ENCODE results near the gene ZBTB20.
"Not testable (repeated sequence)": the region's sequence is repeated elsewhere in the genome, so short reads cannot be mapped to it uniquely, and the experiment has no call there.

ZBTB20 gene

DNA sequence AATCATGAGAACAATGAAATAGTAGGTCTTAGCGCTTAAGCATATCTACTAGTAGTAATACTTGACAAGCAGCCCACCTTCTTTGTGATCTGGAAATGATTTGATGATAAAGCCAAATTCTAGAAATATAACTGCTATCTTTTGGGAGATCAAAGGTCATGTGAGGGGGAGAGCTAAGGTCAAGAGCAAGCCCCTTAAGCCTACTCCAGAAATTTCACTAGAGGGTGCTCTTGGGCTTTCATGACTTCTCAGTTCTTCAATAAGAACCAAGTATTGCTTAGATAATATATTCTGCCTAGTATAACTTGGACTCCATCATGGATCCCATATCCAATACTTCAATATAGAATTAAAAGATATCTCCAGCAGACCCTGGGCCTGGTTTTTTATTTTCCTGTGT, 319.6 kb downstream of the ZBTB20 start:
- in situ Hi-C loops (cut with MboI; ENCODE audit: low sequenced_read_pairs, unreplicated experiment), result loop anchor here (25.0 kb wide), 3 partner anchors 260 to 985 kb away; no protein-coding TSS in a partner anchor
- TF ChIP-seq, protein P1, sequence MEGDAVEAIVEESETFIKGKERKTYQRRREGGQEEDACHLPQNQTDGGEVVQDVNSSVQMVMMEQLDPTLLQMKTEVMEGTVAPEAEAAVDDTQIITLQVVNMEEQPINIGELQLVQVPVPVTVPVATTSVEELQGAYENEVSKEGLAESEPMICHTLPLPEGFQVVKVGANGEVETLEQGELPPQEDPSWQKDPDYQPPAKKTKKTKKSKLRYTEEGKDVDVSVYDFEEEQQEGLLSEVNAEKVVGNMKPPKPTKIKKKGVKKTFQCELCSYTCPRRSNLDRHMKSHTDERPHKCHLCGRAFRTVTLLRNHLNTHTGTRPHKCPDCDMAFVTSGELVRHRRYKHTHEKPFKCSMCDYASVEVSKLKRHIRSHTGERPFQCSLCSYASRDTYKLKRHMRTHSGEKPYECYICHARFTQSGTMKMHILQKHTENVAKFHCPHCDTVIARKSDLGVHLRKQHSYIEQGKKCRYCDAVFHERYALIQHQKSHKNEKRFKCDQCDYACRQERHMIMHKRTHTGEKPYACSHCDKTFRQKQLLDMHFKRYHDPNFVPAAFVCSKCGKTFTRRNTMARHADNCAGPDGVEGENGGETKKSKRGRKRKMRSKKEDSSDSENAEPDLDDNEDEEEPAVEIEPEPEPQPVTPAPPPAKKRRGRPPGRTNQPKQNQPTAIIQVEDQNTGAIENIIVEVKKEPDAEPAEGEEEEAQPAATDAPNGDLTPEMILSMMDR (IDR thresholded peaks at IDR 0.05; ENCODE audit: borderline replicate concordance, control extremely low read depth, extremely low read depth, insufficient read depth, missing control alignments), result peak; percentile 36
- peak; percentile 23 for DNase-seq (ENCODE audit: low spot score)

DNA sequence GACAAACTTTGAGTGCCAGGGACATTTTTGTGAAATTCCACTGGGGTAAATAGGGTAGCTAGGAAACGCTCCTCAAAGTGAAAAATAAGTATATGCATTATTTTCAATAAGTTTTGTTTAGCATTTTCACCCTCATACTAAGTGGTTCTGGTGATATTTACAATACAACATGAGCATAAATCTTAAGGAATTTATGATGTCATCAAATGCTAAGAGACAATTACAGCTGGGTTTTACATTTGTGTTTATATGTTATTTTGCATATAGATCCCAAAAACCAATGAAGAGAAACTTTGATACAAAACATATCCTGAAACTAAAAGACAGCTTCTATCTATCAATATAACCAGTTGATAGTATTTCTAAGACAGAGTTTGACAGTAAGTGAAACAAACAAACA, 323.1 kb downstream of the ZBTB20 start:
- in situ Hi-C loops (cut with MboI; ENCODE audit: low sequenced_read_pairs, unreplicated experiment), result loop anchor here (25.0 kb wide), 1 partner anchor 662 kb away; no protein-coding TSS in a partner anchor
- DNase-seq (ENCODE audit: low spot score), result no peak
- TF ChIP-seq, protein P1 (IDR thresholded peaks at IDR 0.05; ENCODE audit: borderline replicate concordance, control extremely low read depth, extremely low read depth, insufficient read depth, missing control alignments), result no peak

DNA sequence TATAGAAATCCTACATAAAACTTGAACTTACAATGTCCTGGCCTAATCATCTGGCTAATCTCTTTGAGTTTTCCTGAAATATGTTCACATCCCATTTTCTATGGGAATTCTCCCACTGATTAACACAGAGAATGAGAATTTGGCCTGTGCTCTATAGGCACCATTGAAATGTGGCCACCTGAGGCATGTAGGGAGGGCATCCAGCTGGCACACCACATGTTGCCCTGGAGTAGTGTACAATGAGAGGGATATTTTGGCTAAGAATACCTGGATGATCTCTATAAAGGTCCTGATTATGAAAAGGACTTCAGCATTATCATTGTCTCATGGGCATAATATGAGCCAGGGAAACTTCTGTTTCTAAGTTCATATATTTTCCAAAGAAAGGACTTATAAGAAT, 324.0 kb downstream of the ZBTB20 start:
- TF ChIP-seq, protein P1 (IDR thresholded peaks at IDR 0.05; ENCODE audit: borderline replicate concordance, control extremely low read depth, extremely low read depth, insufficient read depth, missing control alignments), result no peak
- in situ Hi-C loops (cut with MboI; ENCODE audit: low sequenced_read_pairs, unreplicated experiment), result loop anchor here (25.0 kb wide), 1 partner anchor 661 kb away; no protein-coding TSS in a partner anchor
- DNase-seq (ENCODE audit: low spot score), result no peak

DNA sequence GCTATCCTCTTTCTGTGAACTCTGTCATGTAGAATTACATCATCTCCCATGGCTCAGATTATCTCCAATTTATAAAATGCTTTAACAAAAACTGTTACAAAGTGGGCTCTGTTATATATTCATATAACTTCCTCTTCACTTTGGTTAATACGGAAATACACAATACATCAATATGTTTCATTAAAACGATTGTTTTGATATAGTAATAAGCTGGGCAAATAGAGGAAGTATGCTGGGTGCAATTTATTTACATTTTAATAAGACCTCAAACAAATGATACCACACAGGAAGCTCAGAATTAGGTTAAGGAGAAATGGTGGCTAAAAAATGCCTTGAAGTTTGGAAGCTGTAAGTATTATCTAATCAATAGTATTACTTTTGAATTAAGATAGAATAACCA, 331.0 kb downstream of the ZBTB20 start:
- TF ChIP-seq, protein P1 (IDR thresholded peaks at IDR 0.05; ENCODE audit: borderline replicate concordance, control extremely low read depth, extremely low read depth, insufficient read depth, missing control alignments), result no peak
- in situ Hi-C loops (cut with MboI; ENCODE audit: low sequenced_read_pairs, unreplicated experiment), result loop anchor here (25.0 kb wide), 1 partner anchor 654 kb away; no protein-coding TSS in a partner anchor
- no peak for DNase-seq (ENCODE audit: low spot score)

DNA sequence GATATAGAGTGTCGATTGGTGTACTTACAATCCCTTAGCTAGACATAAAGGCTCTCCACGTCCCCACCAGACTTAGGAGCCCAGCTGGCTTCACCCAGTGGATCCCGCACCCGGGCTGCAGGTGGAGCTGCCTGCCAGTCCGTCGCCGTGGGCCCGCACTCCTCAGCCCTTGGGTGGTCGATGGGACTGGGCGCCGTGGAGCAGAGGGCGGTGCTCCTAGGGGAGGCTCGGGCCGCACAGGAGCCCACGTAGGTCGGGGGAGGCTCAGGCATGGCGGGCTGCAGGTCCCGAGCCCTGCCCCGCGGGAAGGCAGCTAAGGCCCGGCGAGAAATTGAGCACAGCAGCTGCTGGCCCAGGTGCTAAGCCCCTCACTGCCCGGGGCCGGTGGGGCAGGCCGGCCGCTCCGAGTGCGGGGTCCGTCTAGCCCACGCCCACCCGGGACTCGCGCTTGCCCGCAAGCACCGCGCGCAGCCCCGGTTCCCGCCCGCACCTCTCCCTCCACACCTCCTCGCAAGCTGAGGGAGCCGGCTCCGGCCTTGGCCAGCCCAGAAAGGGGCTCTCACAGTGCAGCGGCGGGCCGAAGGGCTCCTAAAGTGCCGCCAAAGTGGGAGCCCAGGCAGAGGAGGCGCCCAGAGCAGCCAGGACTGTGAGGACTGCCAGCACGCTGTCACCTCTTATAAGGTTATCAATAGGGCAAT, 334.4 kb downstream of the ZBTB20 start:
- in situ Hi-C loops (cut with MboI; ENCODE audit: low sequenced_read_pairs, unreplicated experiment), result loop anchor here (25.0 kb wide), 1 partner anchor 650 kb away; no protein-coding TSS in a partner anchor
- DNase-seq (ENCODE audit: low spot score), result not testable (repeated sequence)

DNA sequence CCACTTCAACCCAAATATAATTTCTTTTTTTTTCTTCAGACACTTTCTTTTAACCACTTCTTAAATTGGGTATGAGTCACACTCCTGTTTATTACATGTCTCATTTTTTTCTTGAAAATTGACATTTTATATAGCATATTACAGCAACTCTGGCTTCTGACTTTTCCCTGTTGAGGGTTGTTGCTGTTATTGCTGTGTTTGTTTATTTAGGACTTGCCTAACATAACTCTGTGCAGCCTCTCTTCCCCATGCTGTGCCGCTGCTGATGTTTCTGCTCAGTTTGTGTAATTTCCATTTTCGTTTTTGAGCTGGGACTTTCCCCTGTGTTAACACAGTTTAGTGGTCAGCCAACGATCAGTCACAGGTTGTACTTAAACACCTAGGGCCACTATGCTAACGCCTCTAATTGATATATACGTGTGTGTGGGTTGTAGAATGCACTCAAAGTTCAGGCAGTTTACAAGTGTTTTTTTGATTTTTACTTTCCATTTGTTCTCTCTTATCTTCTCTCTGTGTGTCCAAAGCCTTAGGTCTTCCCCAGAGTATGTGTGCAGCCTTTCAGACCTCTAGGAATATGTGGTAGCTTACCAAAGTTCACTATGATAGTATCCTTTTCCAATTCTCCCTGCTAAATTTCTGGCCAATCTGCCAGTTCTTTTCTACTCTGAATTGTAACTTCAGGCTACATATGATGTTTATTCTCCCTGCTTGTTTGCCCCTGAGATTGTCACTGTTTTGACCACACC, 337.2 kb downstream of the ZBTB20 start:
- in situ Hi-C loops (cut with MboI; ENCODE audit: low sequenced_read_pairs, unreplicated experiment), result loop anchor here (25.0 kb wide), 1 partner anchor 648 kb away; no protein-coding TSS in a partner anchor
- DNase-seq (ENCODE audit: low spot score), result peak; percentile 55
- TF ChIP-seq, protein P1 (IDR thresholded peaks at IDR 0.05; ENCODE audit: borderline replicate concordance, control extremely low read depth, extremely low read depth, insufficient read depth, missing control alignments), result no peak

DNA sequence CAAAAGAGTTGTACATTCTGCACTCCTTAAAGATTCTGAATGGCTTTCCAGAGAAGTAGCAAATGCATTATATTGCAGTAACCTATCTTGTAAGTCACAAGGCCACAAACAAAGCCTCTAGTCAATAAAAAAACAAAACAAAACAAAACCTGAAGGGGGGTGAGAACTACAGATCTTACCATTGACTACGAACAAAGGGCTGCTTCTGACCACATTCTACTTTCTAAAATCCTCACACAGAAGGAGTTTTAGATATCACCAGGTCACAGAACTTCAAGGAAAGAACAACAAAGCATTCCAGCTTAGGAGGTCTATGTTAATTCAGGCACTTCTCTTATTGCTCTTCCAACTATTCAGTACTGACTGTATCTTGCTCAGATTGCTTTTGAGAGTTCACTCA, 343.0 kb downstream of the ZBTB20 start:
- no peak for DNase-seq (ENCODE audit: low spot score)
- TF ChIP-seq, protein P1 (IDR thresholded peaks at IDR 0.05; ENCODE audit: borderline replicate concordance, control extremely low read depth, extremely low read depth, insufficient read depth, missing control alignments), result no peak
- in situ Hi-C loops (cut with MboI; ENCODE audit: low sequenced_read_pairs, unreplicated experiment), result loop anchor here (25.0 kb wide), 1 partner anchor 642 kb away; no protein-coding TSS in a partner anchor

All from GM13976 (cell line).